Liver (tissue), 9 donors: ENCODE data around the gene COQ2. TPM values are rescaled to one million over a fixed set of nuclear protein-coding genes. Genes with fewer than 3 reads are reported as not detected.

Experiments
- DNase-seq: peaks from one replicate; pipeline ENCODE4 v3.0.0-alpha.2; 2017; ENCODE audit warnings: low spot score
- H3K27ac ChIP-seq, 2 donors: one replicate each; pipeline ENCODE4 v1.7.0; 2013; ENCODE audit warnings: inconsistent platforms in 2 of 2, low read length in 2 of 2, control low read depth in 1 of 2, low read depth in 1 of 2, mild to moderate bottlenecking in 1 of 2
- H3K27me3 ChIP-seq, 4 donors: one replicate each; pipeline versions ENCODE4 v1.6.1 to v1.7.0; 2013; ENCODE audit warnings: low read length in 3 of 4, inconsistent platforms in 1 of 4, mild to moderate bottlenecking in 1 of 4, moderate library complexity in 1 of 4; ENCODE audit not compliant: control insufficient read depth in 4 of 4, insufficient read depth in 4 of 4
- H3K36me3 ChIP-seq, 4 donors: one replicate each; pipeline versions ENCODE4 v1.6.1 to v1.7.0; 2013; ENCODE audit warnings: low read length in 3 of 4, mild to moderate bottlenecking in 3 of 4, low read depth in 1 of 4, moderate library complexity in 1 of 4; ENCODE audit not compliant: control insufficient read depth in 4 of 4, insufficient read depth in 3 of 4
- H3K4me1 ChIP-seq, 4 donors: one replicate each; pipeline versions ENCODE4 v1.6.1 to v1.7.0; 2013; ENCODE audit warnings: low read length in 3 of 4, mild to moderate bottlenecking in 3 of 4, moderate library complexity in 1 of 4; ENCODE audit not compliant: control insufficient read depth in 4 of 4, insufficient read depth in 4 of 4
- H3K4me3 ChIP-seq, 3 donors: one replicate each; pipeline versions ENCODE4 v1.6.1 to v1.7.0; 2013; ENCODE audit warnings: low read length in 3 of 3, control low read depth in 1 of 3, low read depth in 1 of 3, mild to moderate bottlenecking in 1 of 3
- H3K9ac ChIP-seq, 2 donors: one replicate each; pipeline ENCODE4 v1.7.0; 2013; ENCODE audit warnings: low read length in 2 of 2, mild to moderate bottlenecking in 2 of 2, moderate library complexity in 2 of 2, control low read depth in 1 of 2, low read depth in 1 of 2
- H3K9me3 ChIP-seq, 4 donors: one replicate each; pipeline versions ENCODE4 v1.6.1 to v1.7.0; 2013; ENCODE audit warnings: low read length in 3 of 4; ENCODE audit not compliant: control insufficient read depth in 4 of 4
- EGR1 ChIP-seq, 2 donors: IDR thresholded peaks; 2 replicates each; pipeline ENCODE4 v1.6.1; 2016 to 2018; ENCODE audit warnings: antibody characterized with exemption in 2 of 2, low read depth in 2 of 2
- FOXA1 ChIP-seq: IDR thresholded peaks from 2 replicates; pipeline ENCODE4 v1.6.1; 2016; ENCODE audit warnings: antibody characterized with exemption
- FOXA2 ChIP-seq: IDR thresholded peaks from 2 replicates; pipeline ENCODE4 v1.6.1; 2016; ENCODE audit warnings: antibody characterized with exemption
- GABPA ChIP-seq, 2 donors: IDR thresholded peaks in 1 of 2; conservative IDR thresholded peaks in 1 of 2; 2 replicates each; pipeline ENCODE4 v1.6.1; 2016; ENCODE audit warnings: antibody characterized with exemption in 2 of 2, mild to moderate bottlenecking in 1 of 2, moderate library complexity in 1 of 2
- HNF4A ChIP-seq, 2 donors: conservative IDR thresholded peaks; 2 replicates each; pipeline ENCODE4 v1.6.1; 2016; ENCODE audit warnings: antibody characterized with exemption in 2 of 2, mild to moderate bottlenecking in 2 of 2
- HNF4G ChIP-seq: IDR thresholded peaks from 2 replicates; pipeline ENCODE4 v1.6.1; 2016; ENCODE audit warnings: antibody characterized with exemption
- JUND ChIP-seq, 2 donors: IDR thresholded peaks; 2 replicates each; pipeline ENCODE4 v1.6.1; 2016; ENCODE audit warnings: antibody characterized with exemption in 2 of 2
- NR2F2 ChIP-seq: IDR thresholded peaks from 2 replicates; pipeline ENCODE4 v1.6.1; 2016; ENCODE audit warnings: antibody characterized with exemption
- RAD21 ChIP-seq, 2 donors: IDR thresholded peaks; 2 replicates each; pipeline ENCODE4 v1.6.1; 2016; ENCODE audit warnings: antibody characterized with exemption in 2 of 2, mild to moderate bottlenecking in 2 of 2
- RXRA ChIP-seq, 2 donors: IDR thresholded peaks; 2 replicates each; pipeline ENCODE4 v1.6.1; 2017 to 2018; ENCODE audit warnings: antibody characterized with exemption in 2 of 2, mild to moderate bottlenecking in 1 of 2
- SP1 ChIP-seq: IDR thresholded peaks from 2 replicates; pipeline ENCODE4 v1.6.1; 2018; ENCODE audit warnings: antibody characterized with exemption, mild to moderate bottlenecking
- TAF1 ChIP-seq: conservative IDR thresholded peaks from 2 replicates; pipeline ENCODE4 v1.6.1; 2016; ENCODE audit warnings: antibody characterized with exemption, mild to moderate bottlenecking
- YY1 ChIP-seq: IDR thresholded peaks from 2 replicates; pipeline ENCODE4 v1.6.1; 2016; ENCODE audit warnings: antibody characterized with exemption, mild to moderate bottlenecking
- WGBS: extraction: QIAGEN DNeasy Blood & Tissue Kit; methylation state at CpG from one replicate; pipeline ENCODE4 v1.1.7; 2013; 5-methylcytosine and 5-hydroxymethylcytosine counted together
- polyA plus RNA-seq, 2 donors: library from polyadenylated mRNA; stranded (reverse) in 1 of 2; unstranded in 1 of 2; fragments of 200-250 nt in 1 of 2; fragments of >200 nt in 1 of 2; fragmentation: Nextera tagmentation in 1 of 2; extraction: Ambion mirVana in 1 of 2; gene quantifications; one replicate each; pipeline versions ENCODE4 v1.2.1 to v1.2.3, GENCODE V29; 2013 to 2015
- total RNA-seq, 2 donors: library from RNA; depleted of rRNA; stranded (reverse); fragments of >200 nt; gene quantifications; one replicate each; pipeline ENCODE4 v1.2.3, GENCODE V29; 2014
- TF ChIP-seq, protein P1 (sequence below): IDR thresholded peaks from 2 replicates; pipeline ENCODE4 v1.6.1; 2016; ENCODE audit warnings: antibody characterized with exemption
- TF ChIP-seq, protein P2 (sequence below): IDR thresholded peaks from 2 replicates; pipeline ENCODE4 v1.6.1; 2016; ENCODE audit warnings: antibody characterized with exemption, mild to moderate bottlenecking
- TF ChIP-seq, protein P3 (sequence below): IDR thresholded peaks from 2 replicates; pipeline ENCODE4 v1.6.1; 2016; ENCODE audit warnings: antibody characterized with exemption
- TF ChIP-seq, protein P4 (sequence below): fragments of 150-350 bp; IDR thresholded peaks from 2 replicates; pipeline ENCODE4 v1.5.1; 2017; ENCODE audit warnings: improper control_type of control experiment, low read depth, low read length; ENCODE audit not compliant: missing input control
- TF ChIP-seq, protein P5 (sequence below): IDR thresholded peaks from 2 replicates; pipeline ENCODE4 v1.6.1; 2016; ENCODE audit warnings: antibody characterized with exemption
- donor health status: healthy.
- donor health status: healthy.
- donor health status: healthy.
- donor health status: healthy.
- donor health status: healthy.

COQ2 gene
- total and polyA plus RNA-seq, 4 donors = 8.6 to 13.6 (median 10.8) TPM

DNA sequence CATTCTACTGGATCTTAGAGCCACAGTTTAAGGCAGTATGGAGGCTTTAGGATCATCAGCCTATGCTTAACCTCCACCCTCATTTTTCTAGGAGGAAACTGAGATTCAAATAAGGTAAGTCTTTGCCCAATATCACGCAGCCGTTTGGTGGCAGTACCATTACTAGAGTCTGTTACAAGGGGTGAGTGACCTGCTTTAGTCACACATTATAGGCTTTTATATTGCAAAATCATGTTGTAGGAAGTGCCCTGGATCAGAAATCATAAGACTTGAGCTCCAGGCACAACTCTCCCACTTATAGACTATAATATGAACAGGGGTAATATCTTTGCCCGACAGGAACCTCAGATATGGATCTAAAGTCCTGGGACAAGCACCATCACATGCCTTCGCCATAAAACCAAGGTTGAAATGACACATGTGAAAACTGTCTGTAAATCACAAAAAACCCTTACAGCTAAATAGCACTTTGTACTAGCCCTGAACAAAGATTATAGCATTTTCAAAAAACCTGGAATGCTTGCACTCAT lies 30.8 kb upstream of the COQ2 start (continued):
- TF ChIP-seq, protein P1, sequence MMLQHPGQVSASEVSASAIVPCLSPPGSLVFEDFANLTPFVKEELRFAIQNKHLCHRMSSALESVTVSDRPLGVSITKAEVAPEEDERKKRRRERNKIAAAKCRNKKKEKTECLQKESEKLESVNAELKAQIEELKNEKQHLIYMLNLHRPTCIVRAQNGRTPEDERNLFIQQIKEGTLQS = no peak
- TF ChIP-seq RXRA (IDR thresholded peaks at IDR 0.05) (no peak), NR2F2 (no peak), HNF4G (no peak), EGR1 (IDR thresholded peaks at IDR 0.05; ENCODE audit: low read depth in 2 of 2) (no peak), SP1 (no peak), FOXA1 (no peak), FOXA2 (no peak), JUND (IDR thresholded peaks at IDR 0.05) (no peak), GABPA (IDR thresholded peaks at IDR 0.05 in 1 of 2, conservative IDR thresholded peaks at IDR 0.05 in 1 of 2) (no peak), RAD21 (IDR thresholded peaks at IDR 0.05) (no peak)

DNA sequence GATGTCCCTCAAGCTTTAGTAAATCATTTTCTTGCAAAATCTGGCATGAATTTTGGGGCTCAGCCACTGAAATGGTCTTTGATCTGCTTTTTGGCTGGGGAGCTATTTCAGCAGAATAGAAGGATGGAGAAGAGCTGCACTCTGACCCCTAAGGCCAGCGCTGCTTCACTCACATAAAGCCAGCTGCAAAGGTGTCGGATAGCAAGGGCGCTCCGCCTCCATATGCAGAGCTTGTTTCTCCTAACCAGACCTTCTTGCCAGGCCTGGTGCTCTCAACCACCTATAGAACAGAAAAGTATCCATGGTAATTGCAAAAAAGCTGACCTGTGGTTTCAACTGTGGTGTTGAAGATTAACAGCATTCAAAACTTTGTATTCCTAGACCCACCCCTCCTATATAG lies 24.1 kb upstream of the COQ2 start:
- Histone ChIP-seq H3K9ac (no peak overlapping the region), H3K36me3 (no peaks in the 10 kb centered on the region), H3K27me3 (no peaks in the 10 kb centered on the region), H3K4me1 (no peaks in the 10 kb centered on the region), H3K4me3 (no peak overlapping the region), H3K9me3 (no peaks in the 10 kb centered on the region), H3K27ac (no peak overlapping the region)
- TF ChIP-seq EGR1 (IDR thresholded peaks at IDR 0.05; ENCODE audit: low read depth in 2 of 2) (no peak), FOXA1 (no peak), GABPA (IDR thresholded peaks at IDR 0.05 in 1 of 2, conservative IDR thresholded peaks at IDR 0.05 in 1 of 2) (no peak), TAF1 (no peak), JUND (IDR thresholded peaks at IDR 0.05) (no peak), HNF4G (no peak), SP1 (no peak), HNF4A (conservative IDR thresholded peaks at IDR 0.05) (no peak), NR2F2 (no peak), FOXA2 (no peak)
- TF ChIP-seq, protein P2, sequence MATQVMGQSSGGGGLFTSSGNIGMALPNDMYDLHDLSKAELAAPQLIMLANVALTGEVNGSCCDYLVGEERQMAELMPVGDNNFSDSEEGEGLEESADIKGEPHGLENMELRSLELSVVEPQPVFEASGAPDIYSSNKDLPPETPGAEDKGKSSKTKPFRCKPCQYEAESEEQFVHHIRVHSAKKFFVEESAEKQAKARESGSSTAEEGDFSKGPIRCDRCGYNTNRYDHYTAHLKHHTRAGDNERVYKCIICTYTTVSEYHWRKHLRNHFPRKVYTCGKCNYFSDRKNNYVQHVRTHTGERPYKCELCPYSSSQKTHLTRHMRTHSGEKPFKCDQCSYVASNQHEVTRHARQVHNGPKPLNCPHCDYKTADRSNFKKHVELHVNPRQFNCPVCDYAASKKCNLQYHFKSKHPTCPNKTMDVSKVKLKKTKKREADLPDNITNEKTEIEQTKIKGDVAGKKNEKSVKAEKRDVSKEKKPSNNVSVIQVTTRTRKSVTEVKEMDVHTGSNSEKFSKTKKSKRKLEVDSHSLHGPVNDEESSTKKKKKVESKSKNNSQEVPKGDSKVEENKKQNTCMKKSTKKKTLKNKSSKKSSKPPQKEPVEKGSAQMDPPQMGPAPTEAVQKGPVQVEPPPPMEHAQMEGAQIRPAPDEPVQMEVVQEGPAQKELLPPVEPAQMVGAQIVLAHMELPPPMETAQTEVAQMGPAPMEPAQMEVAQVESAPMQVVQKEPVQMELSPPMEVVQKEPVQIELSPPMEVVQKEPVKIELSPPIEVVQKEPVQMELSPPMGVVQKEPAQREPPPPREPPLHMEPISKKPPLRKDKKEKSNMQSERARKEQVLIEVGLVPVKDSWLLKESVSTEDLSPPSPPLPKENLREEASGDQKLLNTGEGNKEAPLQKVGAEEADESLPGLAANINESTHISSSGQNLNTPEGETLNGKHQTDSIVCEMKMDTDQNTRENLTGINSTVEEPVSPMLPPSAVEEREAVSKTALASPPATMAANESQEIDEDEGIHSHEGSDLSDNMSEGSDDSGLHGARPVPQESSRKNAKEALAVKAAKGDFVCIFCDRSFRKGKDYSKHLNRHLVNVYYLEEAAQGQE = no peak
- TF ChIP-seq, protein P1 = no peak
- TF ChIP-seq, protein P3, sequence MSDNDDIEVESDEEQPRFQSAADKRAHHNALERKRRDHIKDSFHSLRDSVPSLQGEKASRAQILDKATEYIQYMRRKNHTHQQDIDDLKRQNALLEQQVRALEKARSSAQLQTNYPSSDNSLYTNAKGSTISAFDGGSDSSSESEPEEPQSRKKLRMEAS = no peak
- 73% methylated on average over 4 of the region's 4 CpGs for WGBS
- DNase-seq = no peak

DNA sequence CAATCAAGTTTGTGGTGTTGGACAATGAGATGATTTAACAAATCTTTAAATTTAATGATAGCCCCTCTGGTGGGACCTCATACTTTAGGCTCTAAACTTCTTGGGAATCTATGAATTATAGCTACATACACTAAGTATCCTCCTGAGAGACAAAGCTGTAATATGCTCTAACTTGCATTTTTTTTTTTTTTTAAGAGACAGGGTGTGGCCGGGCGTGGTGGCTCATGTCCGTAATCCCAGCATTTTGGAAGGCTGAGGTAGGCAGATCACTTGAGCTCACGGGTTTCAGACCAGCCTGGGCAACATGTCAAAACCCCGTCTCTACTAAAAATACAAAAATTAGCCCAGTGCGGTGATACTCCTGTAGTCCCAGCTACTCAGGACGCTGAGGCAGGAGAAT lies 23.3 kb upstream of the COQ2 start:
- no peak for TF ChIP-seq JUND (IDR thresholded peaks at IDR 0.05)
- TF ChIP-seq FOXA1 = no peak
- TF ChIP-seq, protein P1 = no peak
- TF ChIP-seq FOXA2 = no peak
- TF ChIP-seq, protein P4, sequence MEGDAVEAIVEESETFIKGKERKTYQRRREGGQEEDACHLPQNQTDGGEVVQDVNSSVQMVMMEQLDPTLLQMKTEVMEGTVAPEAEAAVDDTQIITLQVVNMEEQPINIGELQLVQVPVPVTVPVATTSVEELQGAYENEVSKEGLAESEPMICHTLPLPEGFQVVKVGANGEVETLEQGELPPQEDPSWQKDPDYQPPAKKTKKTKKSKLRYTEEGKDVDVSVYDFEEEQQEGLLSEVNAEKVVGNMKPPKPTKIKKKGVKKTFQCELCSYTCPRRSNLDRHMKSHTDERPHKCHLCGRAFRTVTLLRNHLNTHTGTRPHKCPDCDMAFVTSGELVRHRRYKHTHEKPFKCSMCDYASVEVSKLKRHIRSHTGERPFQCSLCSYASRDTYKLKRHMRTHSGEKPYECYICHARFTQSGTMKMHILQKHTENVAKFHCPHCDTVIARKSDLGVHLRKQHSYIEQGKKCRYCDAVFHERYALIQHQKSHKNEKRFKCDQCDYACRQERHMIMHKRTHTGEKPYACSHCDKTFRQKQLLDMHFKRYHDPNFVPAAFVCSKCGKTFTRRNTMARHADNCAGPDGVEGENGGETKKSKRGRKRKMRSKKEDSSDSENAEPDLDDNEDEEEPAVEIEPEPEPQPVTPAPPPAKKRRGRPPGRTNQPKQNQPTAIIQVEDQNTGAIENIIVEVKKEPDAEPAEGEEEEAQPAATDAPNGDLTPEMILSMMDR = no peak
- TF ChIP-seq EGR1 (IDR thresholded peaks at IDR 0.05; ENCODE audit: low read depth in 2 of 2) = no peak
- no peak for TF ChIP-seq HNF4G
- TF ChIP-seq TAF1 = no peak
- no peak for TF ChIP-seq RXRA (IDR thresholded peaks at IDR 0.05)
- TF ChIP-seq, protein P3 = no peak
- no peak for TF ChIP-seq RAD21 (IDR thresholded peaks at IDR 0.05)
- TF ChIP-seq YY1 = no peak
- TF ChIP-seq, protein P5, sequence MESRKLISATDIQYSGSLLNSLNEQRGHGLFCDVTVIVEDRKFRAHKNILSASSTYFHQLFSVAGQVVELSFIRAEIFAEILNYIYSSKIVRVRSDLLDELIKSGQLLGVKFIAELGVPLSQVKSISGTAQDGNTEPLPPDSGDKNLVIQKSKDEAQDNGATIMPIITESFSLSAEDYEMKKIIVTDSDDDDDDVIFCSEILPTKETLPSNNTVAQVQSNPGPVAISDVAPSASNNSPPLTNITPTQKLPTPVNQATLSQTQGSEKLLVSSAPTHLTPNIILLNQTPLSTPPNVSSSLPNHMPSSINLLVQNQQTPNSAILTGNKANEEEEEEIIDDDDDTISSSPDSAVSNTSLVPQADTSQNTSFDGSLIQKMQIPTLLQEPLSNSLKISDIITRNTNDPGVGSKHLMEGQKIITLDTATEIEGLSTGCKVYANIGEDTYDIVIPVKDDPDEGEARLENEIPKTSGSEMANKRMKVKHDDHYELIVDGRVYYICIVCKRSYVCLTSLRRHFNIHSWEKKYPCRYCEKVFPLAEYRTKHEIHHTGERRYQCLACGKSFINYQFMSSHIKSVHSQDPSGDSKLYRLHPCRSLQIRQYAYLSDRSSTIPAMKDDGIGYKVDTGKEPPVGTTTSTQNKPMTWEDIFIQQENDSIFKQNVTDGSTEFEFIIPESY = no peak
- no peaks in the 10 kb centered on the region for H3K9me3 ChIP-seq
- no peak overlapping the region for H3K9ac ChIP-seq
- DNase-seq = no peak
- no peak overlapping the region for H3K4me3 ChIP-seq
- no peak overlapping the region for H3K27ac ChIP-seq
- no peaks in the 10 kb centered on the region for H3K36me3 ChIP-seq
- H3K27me3 ChIP-seq = no peaks in the 10 kb centered on the region
- 79% methylated on average over 7 of the region's 7 CpGs for WGBS
- H3K4me1 ChIP-seq = no peaks in the 10 kb centered on the region
